ENCODE data around the gene PIGV.

PIGV gene

GRCh38 chr1:26749458-26749857, 38.3 kb upstream of the PIGV start:
- H4K20me1 ChIP-seq (ENCODE audit: insufficient read depth, low read length) = peaks cover 6% of the 10 kb centered on the region; the same call in 1 of the 2 replicates
- H3K4me1 ChIP-seq (ENCODE audit: low read length) = peaks cover 22% of the 10 kb centered on the region
- H3K4me3 ChIP-seq (ENCODE audit: low read length) = no peak overlapping the region
- H3F3A ChIP-seq (ENCODE audit: insufficient read depth, low read length) = peaks cover 10% of the 10 kb centered on the region
- no peak overlapping the region for H2AFZ ChIP-seq (ENCODE audit: low read length)
- no peak for DNase-seq
- H3K36me3 ChIP-seq (replicated peaks; ENCODE audit: insufficient read depth, low read length) = peaks cover 21% of the 10 kb centered on the region
- TF ChIP-seq EZH2 (optimal IDR thresholded peaks at IDR 0.05; ENCODE audit: low read depth, low read length) (no peak), EZH2phosphoT487 (IDR thresholded peaks at IDR 0.05; ENCODE audit: low read length) (no peak), CTCF (IDR thresholded peaks at IDR 0.05; ENCODE audit: low read length) (no peak)
- H3K9me3 ChIP-seq (replicated peaks; ENCODE audit: insufficient read depth, low read length) = no peaks in the 10 kb centered on the region
- no peak overlapping the region for H3K4me2 ChIP-seq (ENCODE audit: low read depth, low read length)
- no peaks in the 10 kb centered on the region for H3K27me3 ChIP-seq (replicated peaks; ENCODE audit: insufficient read depth, low read length)
- H3K9ac ChIP-seq (ENCODE audit: low read length) = no peak overlapping the region
- H3K9me2 ChIP-seq (replicated peaks; ENCODE audit: insufficient read depth, low read length) = no peaks in the 10 kb centered on the region
- peaks cover 97% of the 10 kb centered on the region for H3K79me2 ChIP-seq (ENCODE audit: low read length)
- H3K27ac ChIP-seq (ENCODE audit: low read length) = no peak overlapping the region

GRCh38 chr1:26750428-26750827, 37.3 kb upstream of the PIGV start:
- Histone ChIP-seq H3K9me3 (replicated peaks; ENCODE audit: insufficient read depth, low read length) (no peaks in the 10 kb centered on the region), H3K27ac (ENCODE audit: low read length) (no peak overlapping the region), H3K36me3 (replicated peaks; ENCODE audit: insufficient read depth, low read length) (peaks cover 21% of the 10 kb centered on the region), H3K4me1 (ENCODE audit: low read length) (peaks cover 12% of the 10 kb centered on the region), H3F3A (ENCODE audit: insufficient read depth, low read length) (peaks cover under 1% of the 10 kb centered on the region; the same call in 1 of the 2 replicates), H3K79me2 (ENCODE audit: low read length) (peaks cover 98% of the 10 kb centered on the region), H2AFZ (ENCODE audit: low read length) (no peak overlapping the region), H3K4me2 (ENCODE audit: low read depth, low read length) (no peak overlapping the region), H3K9me2 (replicated peaks; ENCODE audit: insufficient read depth, low read length) (no peaks in the 10 kb centered on the region), H3K4me3 (ENCODE audit: low read length) (no peak overlapping the region), H3K27me3 (replicated peaks; ENCODE audit: insufficient read depth, low read length) (no peaks in the 10 kb centered on the region), H3K9ac (ENCODE audit: low read length) (no peak overlapping the region), H4K20me1 (ENCODE audit: insufficient read depth, low read length) (peaks cover 6% of the 10 kb centered on the region; the same call in 1 of the 2 replicates)
- TF ChIP-seq EZH2 (optimal IDR thresholded peaks at IDR 0.05; ENCODE audit: low read depth, low read length) (no peak), CTCF (IDR thresholded peaks at IDR 0.05; ENCODE audit: low read length) (no peak), EZH2phosphoT487 (IDR thresholded peaks at IDR 0.05; ENCODE audit: low read length) (no peak)
- no peak for DNase-seq

GRCh38 chr1:26752519-26752918, 35.2 kb upstream of the PIGV start:
- Histone ChIP-seq H3K9me2 (replicated peaks; ENCODE audit: insufficient read depth, low read length) (no peaks in the 10 kb centered on the region), H3F3A (ENCODE audit: insufficient read depth, low read length) (no peaks in the 10 kb centered on the region), H3K4me2 (ENCODE audit: low read depth, low read length) (no peak overlapping the region), H3K27ac (ENCODE audit: low read length) (no peak overlapping the region), H3K9me3 (replicated peaks; ENCODE audit: insufficient read depth, low read length) (no peaks in the 10 kb centered on the region), H3K79me2 (ENCODE audit: low read length) (peaks cover 98% of the 10 kb centered on the region), H3K36me3 (replicated peaks; ENCODE audit: insufficient read depth, low read length) (peaks cover 15% of the 10 kb centered on the region; the same call in 1 of the 2 replicates), H3K4me1 (ENCODE audit: low read length) (no peaks in the 10 kb centered on the region), H3K4me3 (ENCODE audit: low read length) (no peak overlapping the region), H3K9ac (ENCODE audit: low read length) (no peak overlapping the region), H4K20me1 (ENCODE audit: insufficient read depth, low read length) (peaks cover 6% of the 10 kb centered on the region; the same call in 1 of the 2 replicates), H2AFZ (ENCODE audit: low read length) (no peak overlapping the region), H3K27me3 (replicated peaks; ENCODE audit: insufficient read depth, low read length) (no peaks in the 10 kb centered on the region)
- TF ChIP-seq CTCF (IDR thresholded peaks at IDR 0.05; ENCODE audit: low read length) (no peak), EZH2phosphoT487 (IDR thresholded peaks at IDR 0.05; ENCODE audit: low read length) (no peak), EZH2 (optimal IDR thresholded peaks at IDR 0.05; ENCODE audit: low read depth, low read length) (no peak)
- DNase-seq = no peak

Measured in MM.1S (cell line).